GM12892 (cell line): ENCODE data around the gene ZNF418.

Experiments
- POLR2A ChIP-seq: IDR thresholded peaks from 2 replicates; pipeline ENCODE4 v1.6.1; 2011; ENCODE audit warnings: low read depth, low read length, control low read depth
- POLR2AphosphoS5 ChIP-seq: IDR thresholded peaks from 2 replicates; pipeline ENCODE4 v1.6.1; 2011; ENCODE audit warnings: low read depth, low read length, control low read depth
- TAF1 ChIP-seq: IDR thresholded peaks from 2 replicates; pipeline ENCODE4 v1.6.1; 2011; ENCODE audit warnings: low read depth, mild to moderate bottlenecking, control low read depth, low read length, borderline replicate concordance

DNA sequence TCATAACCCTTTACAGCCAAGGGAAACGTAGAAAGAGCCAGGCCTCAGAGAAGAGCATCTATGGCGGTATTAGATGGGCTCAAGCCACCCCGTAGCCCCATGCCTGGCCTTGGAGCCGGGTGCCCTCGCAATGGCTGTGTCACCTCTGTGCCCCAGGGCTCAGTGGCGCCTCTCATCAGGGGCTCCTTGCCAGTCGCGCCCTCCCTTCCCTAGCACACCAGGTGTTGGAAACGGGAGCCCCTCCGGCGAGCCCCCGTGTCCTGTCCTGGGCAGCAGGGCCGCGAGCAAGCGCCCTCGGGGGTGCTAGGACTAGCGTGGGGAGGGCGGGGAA, 11.9 kb upstream of the ZNF418 start:
- TF ChIP-seq POLR2A (no peak), POLR2AphosphoS5 (no peak), TAF1 (no peak)
